ENCODE measurements around the gene RASL11B.

Gene RASL11B

DNA sequence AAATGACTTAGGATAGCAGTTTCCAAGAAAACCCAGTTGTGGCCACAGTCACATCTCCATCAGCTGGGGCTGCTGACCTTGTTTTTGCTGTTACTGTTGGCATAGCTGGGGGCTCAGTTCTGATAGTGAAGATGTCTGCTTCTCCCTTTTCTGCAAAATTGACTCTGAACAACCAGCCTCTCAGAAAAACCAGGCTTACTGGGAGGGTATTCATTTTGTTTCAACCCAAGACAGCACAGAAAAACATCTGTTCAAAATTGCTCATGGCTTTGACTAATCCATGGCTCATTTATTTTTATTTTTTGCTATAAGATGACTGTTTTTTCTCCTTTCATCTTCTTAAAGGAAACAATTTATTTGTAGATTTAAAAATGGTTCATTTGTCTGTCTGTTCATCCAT lies 53.1 kb downstream of the RASL11B start:
- DNase-seq (ENCODE audit: low read depth): no peak

- no peak for DNase-seq (ENCODE audit: low read depth)
Observed at GRCh38 chr4:52915730-52916300, 53.7 kb downstream of the RASL11B start.
